ENCODE data around the gene CRYAB.
A peak's percentile ranks its signal among the peaks of the same experiment; 100 is the strongest.
"Not testable (repeated sequence)": the region's sequence is repeated elsewhere in the genome, so short reads cannot be mapped to it uniquely, and the experiment has no call there.

Gene CRYAB

GRCh38 chr11:111908639-111909305 is 2.8 kb downstream of the CRYAB start:
- no peak for DNase-seq (ENCODE audit: low read depth in 1 of 2, low spot score in 1 of 2)

- no peak for DNase-seq (ENCODE audit: low read depth in 1 of 2, low spot score in 1 of 2)
Observed at GRCh38 chr11:111906680-111907079, 4.9 kb downstream of the CRYAB start.

GRCh38 chr11:111905411-111905810 is 6.2 kb downstream of the CRYAB start:
- no peak for DNase-seq (ENCODE audit: low read depth in 1 of 2, low spot score in 1 of 2)

- no peak for DNase-seq (ENCODE audit: low read depth in 1 of 2, low spot score in 1 of 2)
Observed at GRCh38 chr11:111886844-111887243, 24.7 kb downstream of the CRYAB start.

- DNase-seq (ENCODE audit: low read depth in 1 of 2, low spot score in 1 of 2): no peak
Observed at GRCh38 chr11:111886032-111886431, 25.5 kb downstream of the CRYAB start.

- DNase-seq (ENCODE audit: low read depth in 1 of 2, low spot score in 1 of 2): not testable (repeated sequence)
Observed at GRCh38 chr11:111885053-111885452, 26.5 kb downstream of the CRYAB start.

- DNase-seq (ENCODE audit: low read depth in 1 of 2, low spot score in 1 of 2): no peak
Observed at GRCh38 chr11:111882202-111882601, 29.4 kb downstream of the CRYAB start.

- DNase-seq (ENCODE audit: low read depth in 1 of 2, low spot score in 1 of 2): no peak
Observed at GRCh38 chr11:111879637-111879960, 32.0 kb downstream of the CRYAB start.

GRCh38 chr11:111878849-111879636 is 32.5 kb downstream of the CRYAB start, which contains the start of the genes CFAP68 and FDXACB1:
Gene CFAP68, plus strand, starts transcription at chr11:111879541. Its CDS starts 20 bp downstream, at chr11:111879561.
Gene FDXACB1, minus strand, starts transcription at chr11:111879165. Its CDS starts 33 bp downstream, at chr11:111879132.
- DNase-seq (ENCODE audit: low read depth in 1 of 2, low spot score in 1 of 2): peak; percentile 82 to 92

- DNase-seq (ENCODE audit: low read depth in 1 of 2, low spot score in 1 of 2): no peak
Observed at GRCh38 chr11:111878385-111878848, 33.2 kb downstream of the CRYAB start.

GRCh38 chr11:111871693-111872161 is 39.8 kb downstream of the CRYAB start:
- no peak for DNase-seq (ENCODE audit: low read depth in 1 of 2, low spot score in 1 of 2)

- peak; percentile 75 to 90 for DNase-seq (ENCODE audit: low read depth in 1 of 2, low spot score in 1 of 2)
Observed at GRCh38 chr11:111870886-111871692, 40.5 kb downstream of the CRYAB start, which contains the start of gene ALG9. Gene ALG9, minus strand, starts transcription at chr11:111871581. Its CDS starts 99 bp downstream, at chr11:111871482.

GRCh38 chr11:111870522-111870885 is 41.1 kb downstream of the CRYAB start:
- DNase-seq (ENCODE audit: low read depth in 1 of 2, low spot score in 1 of 2): no peak

- DNase-seq (ENCODE audit: low read depth in 1 of 2, low spot score in 1 of 2): no peak
Observed at GRCh38 chr11:111870113-111870512, 41.5 kb downstream of the CRYAB start.

- DNase-seq (ENCODE audit: low read depth in 1 of 2, low spot score in 1 of 2): no peak
Observed at GRCh38 chr11:111860257-111860656, 51.3 kb downstream of the CRYAB start.

Measured in activated T-helper 1 cell treated with anti-CD3 and anti-CD28 coated beads, Interleukin-2, amount 50 U/mL, for 16 hours (primary cell).